Fibroblast of skin of scalp (primary cell): ENCODE results near the gene GAS2.

ENCODE experiments used
- DNase-seq: peaks from one replicate; pipeline ENCODE4 v3.0.0-alpha.2; 2013

GAS2 gene

GRCh38 chr11:22787551-22788162, 121.2 kb downstream of the GAS2 start:
- peak; percentile 53 for DNase-seq

GRCh38 chr11:22792497-22792896, 126.1 kb downstream of the GAS2 start:
- DNase-seq = peak; percentile 75

- peak; percentile 37 for DNase-seq
Observed at GRCh38 chr11:22795914-22796313, 129.5 kb downstream of the GAS2 start.

- DNase-seq = no peak
Observed at GRCh38 chr11:22797047-22797446, 130.6 kb downstream of the GAS2 start.

GRCh38 chr11:22798901-22799300, 132.5 kb downstream of the GAS2 start:
- no peak for DNase-seq

- no peak for DNase-seq
Observed at GRCh38 chr11:22800482-22800881, 134.1 kb downstream of the GAS2 start.

- no peak for DNase-seq
Observed at GRCh38 chr11:22802861-22803260, 136.4 kb downstream of the GAS2 start.

- no peak for DNase-seq
Observed at GRCh38 chr11:22807391-22807790, 141.0 kb downstream of the GAS2 start.

GRCh38 chr11:22807855-22808570, 141.6 kb downstream of the GAS2 start:
- DNase-seq = peak; percentile 29

- no peak for DNase-seq
Observed at GRCh38 chr11:22808571-22809197, 142.3 kb downstream of the GAS2 start.

GRCh38 chr11:22809893-22810292, 143.5 kb downstream of the GAS2 start:
- no peak for DNase-seq

- DNase-seq = no peak
Observed at GRCh38 chr11:22822203-22822602, 155.8 kb downstream of the GAS2 start.

GRCh38 chr11:22828373-22828772, 162.0 kb downstream of the GAS2 start:
- DNase-seq = no peak

- DNase-seq = peak; percentile 85
Observed at GRCh38 chr11:22829231-22830081, 163.0 kb downstream of the GAS2 start, which contains the start of gene SVIP. Gene SVIP (minus strand): TSS chr11:22829801. CDS start chr11:22829748, 53 bp downstream.

- DNase-seq = no peak
Observed at GRCh38 chr11:22830082-22830414, 163.6 kb downstream of the GAS2 start.

- DNase-seq = no peak
Observed at GRCh38 chr11:22832315-22833015, 166.1 kb downstream of the GAS2 start.

GRCh38 chr11:22846726-22847125, 180.3 kb downstream of the GAS2 start:
- DNase-seq = no peak

GRCh38 chr11:22851477-22851876, 185.1 kb downstream of the GAS2 start:
- DNase-seq = no peak

- DNase-seq = no peak
Observed at GRCh38 chr11:22859756-22860155, 193.3 kb downstream of the GAS2 start.

GRCh38 chr11:22860241-22860640, 193.8 kb downstream of the GAS2 start, which contains the start of gene CCDC179:
Gene CCDC179 (minus strand): TSS chr11:22860474. CDS start chr11:22860421, 53 bp downstream.
- no peak for DNase-seq
